AG20443 (cell line): Measurements from ENCODE around the gene AGAP4.
"Not testable (repeated sequence)": the region's sequence is repeated elsewhere in the genome, so short reads cannot be mapped to it uniquely, and the experiment has no call there.

Experiments
- DNase-seq: peaks from one replicate; pipeline ENCODE4 v3.0.0; 2012; ENCODE audit warnings: low spot score, mixed read lengths

Gene AGAP4

DNA sequence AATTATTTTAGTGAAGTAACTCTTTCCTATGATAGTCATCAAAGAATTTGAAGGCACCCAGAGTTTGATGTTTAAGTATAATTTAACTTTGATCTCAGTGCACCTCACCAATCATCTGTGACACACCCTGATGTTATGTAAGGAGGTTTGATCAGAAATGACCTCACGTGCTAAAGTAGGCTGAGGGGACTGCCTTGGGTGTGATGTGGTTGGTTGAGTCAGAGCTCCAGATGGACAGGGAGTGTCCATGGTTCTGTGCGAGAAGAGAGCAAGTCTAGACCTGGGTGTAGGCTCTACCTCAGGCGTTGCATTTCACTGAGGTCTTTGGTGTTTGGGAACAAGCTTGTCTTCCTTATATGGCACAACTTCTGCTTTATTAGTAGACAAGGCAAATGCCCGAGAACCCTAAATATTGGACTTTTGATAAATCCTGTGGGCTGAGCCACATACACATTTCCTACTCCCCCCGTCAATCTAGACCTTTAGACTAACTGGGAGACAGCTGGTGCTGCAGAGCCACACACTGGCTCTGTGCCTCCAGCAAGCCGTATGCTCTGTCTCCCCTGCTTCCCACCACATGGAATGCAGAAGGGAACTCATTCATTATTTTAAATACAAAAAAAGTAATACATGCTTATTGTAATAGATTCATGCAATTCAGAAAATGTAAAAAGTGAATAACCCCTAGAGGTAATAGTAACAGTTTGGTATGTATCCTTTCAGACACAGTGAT is 56.4 kb downstream of the AGAP4 start:
- not testable (repeated sequence) for DNase-seq

DNA sequence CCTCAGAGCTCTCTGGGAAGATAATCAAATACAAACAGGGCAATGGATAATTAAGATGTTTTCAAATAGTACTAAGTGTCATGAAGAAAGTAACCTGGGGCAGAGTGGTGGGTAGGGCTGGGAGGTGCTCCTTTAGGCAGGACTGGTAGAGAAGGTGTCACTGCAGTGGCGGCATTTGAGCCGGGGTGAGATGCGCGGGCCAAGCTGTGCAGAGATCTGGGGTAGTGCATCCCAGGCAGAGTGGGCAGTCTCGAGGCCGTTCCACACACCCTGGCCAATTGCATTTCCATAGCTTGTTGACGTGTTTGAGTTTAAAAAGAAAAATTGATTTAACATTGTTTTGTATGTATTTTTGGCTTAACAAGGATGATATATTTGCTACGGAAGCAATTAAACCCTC is 57.3 kb downstream of the AGAP4 start:
- DNase-seq = not testable (repeated sequence)

DNA sequence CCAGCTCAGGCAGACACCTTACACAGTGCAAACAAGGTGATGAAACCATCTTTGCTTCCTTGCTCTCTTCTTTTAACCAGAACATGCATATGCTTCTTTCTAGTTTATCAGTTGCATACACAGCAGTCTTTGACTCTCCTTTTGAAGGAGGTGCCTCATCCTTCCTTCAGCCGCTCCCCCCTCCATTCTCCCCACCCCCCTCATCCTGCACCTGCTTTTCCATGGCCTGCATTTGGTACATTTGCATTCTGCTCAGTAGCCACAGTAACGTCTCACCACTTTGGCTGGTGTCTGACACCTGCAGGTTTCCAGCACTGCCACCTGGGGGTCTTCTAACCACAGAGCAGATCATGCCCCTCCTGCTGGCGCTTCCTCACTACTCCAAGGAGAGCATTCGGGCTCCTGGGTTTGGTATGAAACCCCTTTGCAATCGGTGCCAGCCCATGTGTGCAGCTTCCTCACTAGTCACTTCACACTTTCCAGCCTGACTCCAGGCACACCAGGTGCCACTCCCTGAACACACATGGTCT is 60.0 kb downstream of the AGAP4 start:
- DNase-seq = not testable (repeated sequence)

DNA sequence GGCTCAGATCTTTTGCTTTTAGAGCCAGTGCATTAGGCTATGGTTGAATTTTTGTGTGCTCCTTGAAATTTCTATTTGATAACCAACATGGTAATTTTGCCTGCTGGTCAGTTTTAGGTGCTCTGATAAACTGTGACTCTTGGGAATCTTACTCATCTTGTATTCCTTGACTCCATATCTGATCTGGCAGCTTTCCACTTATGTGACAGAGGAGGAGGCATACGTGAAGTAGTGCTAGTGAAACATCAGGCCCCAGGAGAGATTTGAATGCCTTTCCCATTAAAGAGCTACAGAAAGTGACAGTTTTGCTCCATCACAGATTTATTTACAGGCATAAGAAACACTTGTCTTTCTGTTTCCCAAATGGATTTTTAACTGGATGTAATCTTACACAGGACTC is 61.1 kb downstream of the AGAP4 start:
- not testable (repeated sequence) for DNase-seq
